Spleen (tissue), 11 donors: Measurements from ENCODE around the gene ADGRB2. TPM values are rescaled to one million over a fixed set of nuclear protein-coding genes. Genes with fewer than 3 reads are reported as not detected.

Source experiments
- DNase-seq: peaks from one replicate; pipeline ENCODE4 v3.0.0-alpha.2; 2020
- H3K27ac ChIP-seq, 8 donors: fragments of 200-600 bp; sonication (generic) in 7 of 8; 1 replicate in 4 of 8; 2 replicates in 4 of 8; pipeline versions ENCODE4 v1.5.0 to v1.8.0; 2016 to 2021; ENCODE audit warnings: inconsistent platforms in 4 of 8, mild to moderate bottlenecking in 4 of 8, moderate library complexity in 1 of 8
- H3K27me3 ChIP-seq, 7 donors: fragments of 200-600 bp; sonication (generic) in 6 of 7; replicated peaks in 1 of 7; 1 replicate in 4 of 7; 2 replicates in 3 of 7; pipeline versions ENCODE4 v1.5.0 to v1.8.0; 2016 to 2021; ENCODE audit warnings: inconsistent platforms in 3 of 7, mild to moderate bottlenecking in 1 of 7
- H3K36me3 ChIP-seq, 6 donors: fragments of 200-600 bp; sonication (generic) in 5 of 6; 1 replicate in 4 of 6; 2 replicates in 2 of 6; pipeline versions ENCODE4 v1.5.0 to v1.8.0; 2016 to 2021; ENCODE audit warnings: inconsistent platforms in 2 of 6
- H3K4me1 ChIP-seq, 6 donors: fragments of 200-600 bp; sonication (generic) in 5 of 6; 1 replicate in 3 of 6; 2 replicates in 3 of 6; pipeline versions ENCODE4 v1.5.0 to v1.8.0; 2016 to 2021; ENCODE audit warnings: inconsistent platforms in 3 of 6
- H3K4me3 ChIP-seq, 8 donors: fragments of 200-600 bp; sonication (generic) in 7 of 8; 1 replicate in 4 of 8; 2 replicates in 4 of 8; pipeline versions ENCODE4 v1.5.0 to v1.8.0; 2016 to 2021; ENCODE audit warnings: inconsistent platforms in 4 of 8, mild to moderate bottlenecking in 4 of 8, moderate library complexity in 2 of 8
- H3K9me3 ChIP-seq, 8 donors: fragments of 200-600 bp; sonication (generic) in 7 of 8; 1 replicate in 4 of 8; 2 replicates in 4 of 8; pipeline versions ENCODE4 v1.5.0 to v1.8.0; 2016 to 2021; ENCODE audit warnings: inconsistent platforms in 4 of 8
- POLR2A ChIP-seq, 3 donors: fragments of 450-650 bp; IDR thresholded peaks; one replicate each; pipeline ENCODE4 v1.5.1; 2017; ENCODE audit warnings: antibody characterized with exemption in 3 of 3, mild to moderate bottlenecking in 1 of 3
- POLR2AphosphoS5 ChIP-seq, 3 donors: sonication (generic); formaldehyde crosslinking; IDR thresholded peaks; one replicate each; pipeline ENCODE4 v1.5.1; 2017; ENCODE audit warnings: antibody characterized with exemption in 3 of 3
- WGBS, 5 donors: extraction: QIAGEN DNeasy Blood & Tissue Kit in 3 of 5; methylation state at CpG; one replicate each; pipeline versions ENCODE4 v1.1.5 to v1.1.7; 2013 to 2018; 5-methylcytosine and 5-hydroxymethylcytosine counted together
- intact Hi-C: fragments of 100-400 bp; cut with DNase I; formaldehyde crosslinking; loops from one replicate; pipeline ENCODE4 v1.15.0; 2023; ENCODE audit warnings: low total_unique reads
- polyA plus RNA-seq, 3 donors: library from polyadenylated mRNA; stranded (reverse); fragments of 200-250 nt; gene quantifications; one replicate each; pipeline ENCODE4 v1.2.1, GENCODE V29; 2013
- total RNA-seq, 7 donors: library from RNA; depleted of rRNA in 3 of 7; stranded (reverse); fragments of >200 nt in 3 of 7; fragmentation: NEBNext Ultra II Directional in 4 of 7; extraction: Animal tissue kit (Norgen Biotek cat#: 25700) in 4 of 7; gene quantifications; one replicate each; pipeline versions ENCODE4 v1.1.0 to v1.2.1, GENCODE V29; 2016 to 2021
- TF ChIP-seq, protein P1 (sequence below), 11 experiments: fragments of 200-600 bp in 7 of 11; fragments of 450-650 bp in 4 of 11; sonication (generic) in 4 of 11; IDR thresholded peaks in 8 of 11; conservative IDR thresholded peaks in 3 of 11; 1 replicate in 7 of 11; 2 replicates in 4 of 11; pipeline versions ENCODE4 v1.4.0 to v1.8.0; 2016 to 2021; ENCODE audit warnings: antibody characterized with exemption in 11 of 11, inconsistent platforms in 4 of 11, mild to moderate bottlenecking in 1 of 11
- donor health status: healthy with polysubstance abuse.
- donor health status: DM: no; HTN: no; CAD: no; lungs with moderate emphysema.
- donor health status: DM: no; HTN: no; CAD: no.
- donor health status: Bipolar disorder and iron deficiency.
- donor health status: healthy.
- donor health status: DM: no; HTN: no; CAD: no.
- donor health status: DM: yes; HTN: yes; CAD: no.

ADGRB2 gene
- total and polyA plus RNA-seq, 10 donors = 0.52 to 5.1 (median 1.5) TPM

DNA sequence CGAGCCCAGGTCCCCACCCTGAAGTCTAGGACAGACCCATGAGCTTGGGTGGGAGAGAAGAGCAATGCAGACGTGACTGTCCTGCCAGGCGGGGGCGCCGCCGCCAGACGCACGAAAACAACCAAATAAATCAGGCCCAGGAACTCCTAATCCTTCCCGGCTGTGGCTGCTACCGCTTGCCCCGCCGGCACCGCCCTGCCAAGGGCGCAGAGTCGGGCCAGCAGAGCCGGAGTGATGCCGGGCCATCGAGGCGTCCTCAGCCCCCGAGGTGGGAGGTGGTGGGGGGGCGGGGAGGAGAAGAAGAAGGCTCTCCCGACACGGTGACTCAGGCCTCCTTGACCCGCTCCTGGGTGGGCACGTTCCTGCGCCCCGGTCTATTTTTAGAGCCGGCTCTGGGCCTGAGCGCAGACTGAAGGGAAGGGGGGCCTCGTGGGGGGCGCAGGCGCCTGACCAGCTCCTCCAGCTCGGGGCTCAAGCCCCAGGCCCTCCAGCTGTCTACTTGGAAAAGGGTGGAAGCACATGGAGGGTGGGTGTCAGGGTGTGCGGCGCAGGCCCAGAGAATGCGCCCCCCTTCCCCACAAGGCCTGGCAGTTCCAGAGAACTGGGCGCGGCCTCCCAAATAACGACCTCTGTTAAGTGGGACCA lies 49.6 kb downstream of the ADGRB2 start:
- DNase-seq = peak; percentile 80
- intact Hi-C loops = loop anchor here (10.0 kb wide), 1 partner anchor 50 kb away; no protein-coding TSS in a partner anchor
- Histone ChIP-seq H3K4me3 (peak overlapping the region; percentile 25 to 69 (median 36)), H3K27me3 (peaks cover 0 to 52% (median 8%) of the 10 kb centered on the region in 7 donors), H3K36me3 (no peaks in the 10 kb centered on the region), H3K4me1 (peaks cover 13 to 31% (median 24%) of the 10 kb centered on the region in 6 donors), H3K9me3 (no peaks in the 10 kb centered on the region), H3K27ac (peak overlapping the region; percentile 60 to 84 (median 82))
- TF ChIP-seq, protein P1, sequence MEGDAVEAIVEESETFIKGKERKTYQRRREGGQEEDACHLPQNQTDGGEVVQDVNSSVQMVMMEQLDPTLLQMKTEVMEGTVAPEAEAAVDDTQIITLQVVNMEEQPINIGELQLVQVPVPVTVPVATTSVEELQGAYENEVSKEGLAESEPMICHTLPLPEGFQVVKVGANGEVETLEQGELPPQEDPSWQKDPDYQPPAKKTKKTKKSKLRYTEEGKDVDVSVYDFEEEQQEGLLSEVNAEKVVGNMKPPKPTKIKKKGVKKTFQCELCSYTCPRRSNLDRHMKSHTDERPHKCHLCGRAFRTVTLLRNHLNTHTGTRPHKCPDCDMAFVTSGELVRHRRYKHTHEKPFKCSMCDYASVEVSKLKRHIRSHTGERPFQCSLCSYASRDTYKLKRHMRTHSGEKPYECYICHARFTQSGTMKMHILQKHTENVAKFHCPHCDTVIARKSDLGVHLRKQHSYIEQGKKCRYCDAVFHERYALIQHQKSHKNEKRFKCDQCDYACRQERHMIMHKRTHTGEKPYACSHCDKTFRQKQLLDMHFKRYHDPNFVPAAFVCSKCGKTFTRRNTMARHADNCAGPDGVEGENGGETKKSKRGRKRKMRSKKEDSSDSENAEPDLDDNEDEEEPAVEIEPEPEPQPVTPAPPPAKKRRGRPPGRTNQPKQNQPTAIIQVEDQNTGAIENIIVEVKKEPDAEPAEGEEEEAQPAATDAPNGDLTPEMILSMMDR (IDR thresholded peaks at IDR 0.05 in 8 of 11, conservative IDR thresholded peaks at IDR 0.05 in 3 of 11) = peak in 7 of 11 experiments; percentile 16 to 54 (median 41)
- no peak for TF ChIP-seq POLR2A (IDR thresholded peaks at IDR 0.05)
- peak in 2 of 3 donors; percentile 21 to 46 for TF ChIP-seq POLR2AphosphoS5 (IDR thresholded peaks at IDR 0.05)
- 1 to 3% (median 2%) methylated on average over 16 to 39 of the region's 39 CpGs for WGBS, 5 donors

GRCh38 chr1:31712630-31713029 lies 51.5 kb downstream of the ADGRB2 start:
- H3K4me1 ChIP-seq = peaks cover 13 to 37% (median 27%) of the 10 kb centered on the region in 6 donors
- H3K36me3 ChIP-seq = no peaks in the 10 kb centered on the region
- H3K4me3 ChIP-seq = no peak overlapping the region
- H3K27me3 ChIP-seq = peaks cover 0 to 41% (median 8%) of the 10 kb centered on the region in 7 donors
- WGBS, 5 donors = 45 to 71% (median 69%) methylated on average over 1 of the region's 1 CpG
- DNase-seq = no peak
- H3K9me3 ChIP-seq = no peaks in the 10 kb centered on the region
- H3K27ac ChIP-seq = peak overlapping the region in 2 of 8 donors; percentile 22 to 28
- intact Hi-C loops = loop anchor here (10.0 kb wide), 1 partner anchor 48 kb away; no protein-coding TSS in a partner anchor
- TF ChIP-seq POLR2A (IDR thresholded peaks at IDR 0.05) = no peak
- TF ChIP-seq, protein P1 (IDR thresholded peaks at IDR 0.05 in 8 of 11, conservative IDR thresholded peaks at IDR 0.05 in 3 of 11) = no peak
- no peak for TF ChIP-seq POLR2AphosphoS5 (IDR thresholded peaks at IDR 0.05)

- H3K36me3 ChIP-seq = no peaks in the 10 kb centered on the region
- no peak overlapping the region for H3K4me3 ChIP-seq
- WGBS, 5 donors = 60 to 75% (median 68%) methylated on average over 4 of the region's 4 CpGs
- peaks cover 13 to 43% (median 31%) of the 10 kb centered on the region in 6 donors for H3K4me1 ChIP-seq
- H3K27me3 ChIP-seq = peaks cover 0 to 36% (median 8%) of the 10 kb centered on the region in 7 donors
- no peak for TF ChIP-seq POLR2A (IDR thresholded peaks at IDR 0.05)
- no peak for TF ChIP-seq POLR2AphosphoS5 (IDR thresholded peaks at IDR 0.05)
- no peaks in the 10 kb centered on the region for H3K9me3 ChIP-seq
- intact Hi-C loops = loop anchor here (10.0 kb wide), 1 partner anchor 47 kb away; no protein-coding TSS in a partner anchor
- peak overlapping the region in 1 of 8 donors; percentile 28 for H3K27ac ChIP-seq
- no peak for DNase-seq
Observed at GRCh38 chr1:31712068-31712467, 52.1 kb downstream of the ADGRB2 start.

DNA sequence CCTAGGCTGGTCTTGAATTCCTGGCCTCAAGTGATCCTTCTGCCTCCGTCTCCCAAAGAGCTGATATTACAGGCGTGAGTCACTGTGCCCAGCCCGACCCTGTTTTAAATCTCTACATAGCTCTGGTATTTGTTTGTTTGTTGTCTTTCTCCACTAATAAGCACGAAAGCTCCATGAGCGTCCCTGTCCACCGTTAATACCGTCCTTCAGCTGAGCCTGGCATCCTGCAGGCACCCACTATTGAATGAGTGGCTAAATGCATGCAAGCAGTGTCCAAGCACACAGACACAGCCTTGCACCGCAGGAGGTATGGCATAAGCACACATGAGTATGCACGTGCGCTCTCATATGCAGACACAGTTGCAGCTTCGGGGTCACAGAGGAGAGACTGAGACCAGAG lies 55.8 kb downstream of the ADGRB2 start:
- no peaks in the 10 kb centered on the region for H3K9me3 ChIP-seq
- 78 to 92% (median 90%) methylated on average over 11 of the region's 11 CpGs for whole genome bisulfite sequencing, 5 donors
- no peak overlapping the region for H3K27ac ChIP-seq
- peaks cover 4 to 57% (median 33%) of the 10 kb centered on the region in 6 donors for H3K4me1 ChIP-seq
- intact Hi-C loops = no loop called here
- DNase-seq = no peak
- no peaks in the 10 kb centered on the region for H3K36me3 ChIP-seq
- no peak overlapping the region for H3K4me3 ChIP-seq
- TF ChIP-seq, protein P1 (IDR thresholded peaks at IDR 0.05 in 8 of 11, conservative IDR thresholded peaks at IDR 0.05 in 3 of 11) = no peak
- TF ChIP-seq POLR2AphosphoS5 (IDR thresholded peaks at IDR 0.05) (no peak), POLR2A (IDR thresholded peaks at IDR 0.05) (no peak)
- peaks cover 0 to 32% (median 12%) of the 10 kb centered on the region in 7 donors for H3K27me3 ChIP-seq
